Inferior parietal cortex (tissue), 1 donor: Measurements from ENCODE around the gene ZXDA.
"Not testable (repeated sequence)": the region's sequence is repeated elsewhere in the genome, so short reads cannot be mapped to it uniquely, and the experiment has no call there.

Experiments used
- DNase-seq: peaks from one replicate; pipeline ENCODE4 v3.0.0-alpha.2; 2016; ENCODE audit errors: extremely low spot score

The ZXDA gene, protein sequence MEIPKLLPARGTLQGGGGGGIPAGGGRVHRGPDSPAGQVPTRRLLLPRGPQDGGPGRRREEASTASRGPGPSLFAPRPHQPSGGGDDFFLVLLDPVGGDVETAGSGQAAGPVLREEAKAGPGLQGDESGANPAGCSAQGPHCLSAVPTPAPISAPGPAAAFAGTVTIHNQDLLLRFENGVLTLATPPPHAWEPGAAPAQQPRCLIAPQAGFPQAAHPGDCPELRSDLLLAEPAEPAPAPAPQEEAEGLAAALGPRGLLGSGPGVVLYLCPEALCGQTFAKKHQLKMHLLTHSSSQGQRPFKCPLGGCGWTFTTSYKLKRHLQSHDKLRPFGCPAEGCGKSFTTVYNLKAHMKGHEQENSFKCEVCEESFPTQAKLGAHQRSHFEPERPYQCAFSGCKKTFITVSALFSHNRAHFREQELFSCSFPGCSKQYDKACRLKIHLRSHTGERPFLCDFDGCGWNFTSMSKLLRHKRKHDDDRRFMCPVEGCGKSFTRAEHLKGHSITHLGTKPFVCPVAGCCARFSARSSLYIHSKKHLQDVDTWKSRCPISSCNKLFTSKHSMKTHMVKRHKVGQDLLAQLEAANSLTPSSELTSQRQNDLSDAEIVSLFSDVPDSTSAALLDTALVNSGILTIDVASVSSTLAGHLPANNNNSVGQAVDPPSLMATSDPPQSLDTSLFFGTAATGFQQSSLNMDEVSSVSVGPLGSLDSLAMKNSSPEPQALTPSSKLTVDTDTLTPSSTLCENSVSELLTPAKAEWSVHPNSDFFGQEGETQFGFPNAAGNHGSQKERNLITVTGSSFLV

DNA sequence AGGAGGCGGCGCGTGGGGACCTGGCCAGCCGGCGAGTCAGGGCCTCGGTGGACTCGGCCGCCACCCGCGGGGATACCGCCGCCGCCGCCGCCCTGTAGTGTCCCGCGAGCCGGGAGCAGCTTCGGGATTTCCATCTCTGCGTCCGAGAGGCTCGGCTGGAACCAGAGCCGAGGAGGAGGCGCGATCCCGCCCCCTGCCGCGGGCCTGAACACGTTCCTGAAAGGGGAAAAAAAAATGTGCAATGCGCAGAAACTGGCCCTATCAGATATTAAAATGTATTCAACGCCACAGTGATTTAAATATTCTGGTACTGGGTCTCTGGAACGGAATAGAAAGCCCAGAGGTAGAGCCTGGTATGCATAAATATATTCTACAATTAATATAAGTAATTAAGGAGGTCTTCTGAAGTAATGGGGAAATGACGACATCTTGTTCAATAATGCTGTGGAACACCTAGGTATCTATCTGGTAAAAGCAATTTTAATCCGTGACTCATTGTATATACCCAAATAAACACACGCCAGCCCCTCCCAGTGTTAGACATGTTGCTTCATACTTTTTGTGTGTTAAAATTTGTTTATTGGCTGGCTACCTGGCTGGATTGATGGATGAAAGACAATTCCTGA, at the start of gene ZXDA:
Gene ZXDA (minus strand): TSS at position 172 of the 626 bp plus-strand sequence. CDS start 38 bp downstream, at position 134.
- DNase-seq, result peak; percentile 3

DNA sequence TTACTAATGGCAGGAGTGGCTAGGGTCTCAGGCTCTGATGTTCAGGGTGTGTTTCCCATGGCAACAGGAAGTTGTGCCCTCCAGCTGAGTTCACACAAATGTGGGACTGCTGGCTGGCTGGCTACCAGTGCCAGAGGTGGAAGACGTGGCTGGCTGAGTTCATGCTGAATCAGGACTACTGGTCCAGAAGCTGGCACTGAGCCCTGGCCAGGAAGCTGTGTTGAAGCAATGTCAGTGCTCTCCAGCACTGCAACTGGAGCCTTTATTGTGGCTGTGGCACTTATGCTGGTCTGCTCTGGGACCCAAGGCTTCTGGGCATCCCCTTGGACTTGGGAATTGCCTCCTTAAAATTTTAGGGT, 42.0 kb upstream of the ZXDA start:
- DNase-seq, result no peak

- no peak for DNase-seq
Measured at GRCh38 chrX:57951666-57952319, 41.5 kb upstream of the ZXDA start.

- no peak for DNase-seq
Measured at GRCh38 chrX:57933321-57933720, 23.1 kb upstream of the ZXDA start.

DNA sequence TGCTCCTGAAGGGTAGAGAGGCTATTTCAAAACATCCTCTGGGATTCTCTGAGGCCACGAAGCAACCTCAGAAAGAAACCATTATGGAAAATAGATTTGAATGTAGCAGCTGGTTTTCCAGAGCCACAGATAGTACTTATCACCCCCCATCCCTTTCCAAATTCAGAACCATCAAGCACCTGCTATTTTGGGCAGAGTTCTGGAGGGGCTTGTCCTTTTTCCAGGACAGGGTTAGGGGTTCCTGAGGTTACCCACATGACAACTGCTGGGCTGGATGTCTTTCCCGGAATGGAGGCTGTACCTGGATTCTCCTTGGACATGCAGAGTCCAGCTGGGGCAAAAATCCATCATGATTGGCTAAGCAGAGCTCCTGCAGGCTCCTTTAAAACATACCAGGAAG, 22.0 kb upstream of the ZXDA start:
- no peak for DNase-seq

GRCh38 chrX:57930051-57930450, 19.8 kb upstream of the ZXDA start:
- no peak for DNase-seq

GRCh38 chrX:57929373-57929772, 19.1 kb upstream of the ZXDA start:
- no peak for DNase-seq

DNA sequence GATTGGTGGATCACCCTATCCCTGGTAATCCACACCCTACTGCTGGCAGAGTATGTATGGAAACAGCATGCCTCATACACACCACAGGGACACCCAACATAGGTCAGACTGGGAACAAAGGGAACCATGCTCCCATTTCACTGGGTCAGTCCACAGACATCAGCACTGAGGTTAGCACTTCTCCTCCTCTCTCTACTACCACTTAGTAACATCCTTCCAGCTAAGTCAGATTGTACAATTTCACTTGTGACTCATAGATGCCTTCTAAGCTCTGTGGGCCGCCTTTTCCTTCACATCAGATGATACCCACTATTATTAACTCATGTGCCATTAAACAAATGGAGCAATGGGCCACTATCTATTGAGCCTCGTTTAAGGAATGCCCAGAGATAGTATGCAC, 15.5 kb upstream of the ZXDA start:
- DNase-seq, result no peak

DNA sequence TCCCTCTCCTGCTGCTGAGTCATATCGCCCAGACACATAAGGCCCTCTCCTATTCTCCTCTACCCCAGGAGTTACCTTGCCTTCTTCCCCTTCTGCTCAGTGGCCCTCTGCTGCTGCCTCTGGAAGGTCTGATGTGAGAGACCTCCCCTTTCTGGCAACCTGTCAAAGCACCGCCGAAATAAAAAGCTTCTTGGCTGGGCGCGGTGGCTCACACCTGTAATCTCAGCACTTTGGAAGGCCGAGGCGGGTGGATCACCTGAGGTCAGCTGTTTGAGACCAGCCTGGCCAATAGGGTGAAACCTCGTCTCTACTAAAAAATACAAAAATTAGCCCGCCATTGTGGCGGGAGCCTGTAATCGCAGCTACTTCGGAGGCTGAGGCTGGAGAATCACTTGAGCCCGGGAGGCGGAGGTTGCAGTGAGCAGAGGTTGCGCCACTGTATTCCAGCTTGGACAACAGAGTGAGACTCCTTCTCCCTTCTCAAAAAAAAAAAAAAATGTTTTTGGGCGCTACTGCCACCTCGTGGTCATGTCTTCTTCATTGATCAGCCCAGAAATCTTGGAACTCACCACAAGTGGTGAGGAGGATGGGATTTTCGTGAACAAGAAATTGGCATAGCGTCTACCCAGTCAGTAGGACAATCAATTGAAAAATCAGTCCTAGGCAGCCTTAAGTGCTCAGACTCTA, 8.6 kb upstream of the ZXDA start:
- DNase-seq, result peak; percentile 57

- DNase-seq, result no peak
Measured at GRCh38 chrX:57915680-57916079, 5.4 kb upstream of the ZXDA start.

GRCh38 chrX:57909595-57910286, 517 bp downstream of the ZXDA start:
- peak; percentile 1 for DNase-seq

GRCh38 chrX:57908972-57909594, 1.2 kb downstream of the ZXDA start:
- not testable (repeated sequence) for DNase-seq

GRCh38 chrX:57906790-57907189, 3.5 kb downstream of the ZXDA start:
- DNase-seq, result peak; percentile 6

DNA sequence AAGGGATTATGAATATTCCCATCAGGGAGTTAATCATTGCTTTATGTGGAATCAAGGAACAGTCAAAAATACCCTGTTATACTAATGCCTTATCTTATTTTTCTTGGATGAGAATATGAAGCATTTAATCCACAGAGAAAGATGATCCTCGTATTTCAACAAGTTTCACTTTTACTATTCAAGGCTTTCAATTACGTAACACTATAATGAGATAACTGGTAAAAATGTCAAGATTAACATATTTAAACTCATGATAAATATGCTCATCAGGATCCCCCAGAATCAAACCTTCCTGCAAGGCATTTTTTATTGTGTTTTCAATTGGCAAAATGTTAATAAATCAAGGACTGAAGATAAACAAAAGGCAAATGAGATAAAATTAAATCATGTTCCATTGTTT, 5.1 kb downstream of the ZXDA start:
- peak; percentile 4 for DNase-seq

- DNase-seq, result no peak
Measured at GRCh38 chrX:57904176-57904880, 5.9 kb downstream of the ZXDA start.

- DNase-seq, result no peak
Measured at GRCh38 chrX:57902633-57903032, 7.6 kb downstream of the ZXDA start.

- no peak for DNase-seq
Measured at GRCh38 chrX:57901466-57901865, 8.8 kb downstream of the ZXDA start.

DNA sequence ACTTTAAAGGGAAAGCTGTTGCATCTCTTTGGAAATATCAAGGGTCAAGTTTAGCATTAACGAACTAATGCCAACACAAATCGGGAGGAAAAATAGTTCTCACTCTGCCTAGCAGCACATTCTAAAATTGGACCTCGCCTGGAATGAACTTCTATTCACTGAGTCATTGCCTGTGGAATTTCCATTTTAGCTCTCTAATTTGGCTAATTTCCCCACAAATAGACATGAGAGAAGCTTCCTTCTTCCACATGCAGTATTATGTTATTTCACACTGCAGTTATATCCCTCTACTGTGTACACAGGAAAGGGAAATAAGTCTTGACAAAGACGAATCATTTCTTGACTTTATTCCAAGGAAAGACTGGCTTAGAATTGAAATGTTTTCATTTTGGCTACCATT, 9.3 kb downstream of the ZXDA start:
- peak; percentile 2 for DNase-seq

DNA sequence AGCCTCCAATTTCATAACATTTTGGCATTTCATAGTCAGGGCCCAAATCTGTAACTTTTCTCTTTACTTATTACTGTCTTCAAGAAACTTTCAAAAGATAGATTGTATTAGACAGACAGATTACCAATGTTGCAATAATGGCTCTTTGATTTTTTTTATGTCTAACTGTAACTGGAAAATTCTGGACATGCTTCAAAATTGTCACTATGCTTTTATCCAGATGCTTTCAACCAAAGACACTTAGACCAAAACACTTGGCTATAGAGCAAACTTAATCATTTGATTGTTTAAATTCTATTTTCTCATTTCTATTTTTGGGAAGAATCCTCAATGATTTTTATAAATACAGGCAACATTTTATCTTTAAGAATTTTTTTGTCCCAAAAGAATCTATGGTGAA, 10.4 kb downstream of the ZXDA start:
- no peak for DNase-seq

DNA sequence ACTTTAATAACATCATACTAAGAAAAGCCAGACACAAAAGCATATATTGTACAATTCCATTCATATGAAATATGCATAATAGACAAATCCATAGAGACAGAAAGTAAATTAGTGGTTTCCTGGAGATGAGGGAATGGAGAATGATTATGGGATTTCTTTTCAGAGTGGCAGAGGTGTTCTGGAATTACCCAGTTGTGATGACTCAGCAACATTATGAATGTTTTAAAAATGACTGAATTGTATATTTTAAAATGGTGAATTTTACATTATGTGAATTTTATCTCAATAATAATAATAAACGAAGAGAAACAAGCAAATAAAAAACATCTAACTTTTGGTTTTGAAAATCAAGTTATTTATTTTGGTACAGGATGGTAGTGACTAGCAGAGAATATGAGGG, 11.2 kb downstream of the ZXDA start:
- no peak for DNase-seq
